HG03558 (cell line): ENCODE results near the gene ZNF253.
"Not testable (repeated sequence)": the region's sequence is repeated elsewhere in the genome, so short reads cannot be mapped to it uniquely, and the experiment has no call there.

Experiments
- ATAC-seq: cut with Tn5 transposase; IDR thresholded peaks from one replicate; pipeline ENCODE4 v1.9.1; 2021; ENCODE audit warnings: moderate number of reproducible peaks; ENCODE audit not compliant: unreplicated experiment; ENCODE audit errors: extremely low read depth

Gene ZNF253

GRCh38 chr19:19892055-19892941 is 26.6 kb downstream of the ZNF253 start:
- ATAC-seq: not testable (repeated sequence)

GRCh38 chr19:19900139-19900728 is 34.6 kb downstream of the ZNF253 start:
- no peak for ATAC-seq

- peak; percentile 80 for ATAC-seq
Observed at GRCh38 chr19:19900729-19901444, 35.2 kb downstream of the ZNF253 start, which contains the start of gene ZNF93. TSS of gene ZNF93 (plus strand) at chr19:19900946. CDS start at chr19:19901089, 143 bp downstream.

- not testable (repeated sequence) for ATAC-seq
Observed at GRCh38 chr19:19907551-19907950, 41.9 kb downstream of the ZNF253 start.

GRCh38 chr19:19909654-19910053 is 44.0 kb downstream of the ZNF253 start:
- ATAC-seq: no peak

GRCh38 chr19:19911150-19911549 is 45.5 kb downstream of the ZNF253 start:
- no peak for ATAC-seq

GRCh38 chr19:19914596-19914995 is 48.9 kb downstream of the ZNF253 start:
- no peak for ATAC-seq

GRCh38 chr19:19930417-19930816 is 64.7 kb downstream of the ZNF253 start:
- not testable (repeated sequence) for ATAC-seq

- ATAC-seq: not testable (repeated sequence)
Observed at GRCh38 chr19:19933432-19934314, 68.0 kb downstream of the ZNF253 start.

GRCh38 chr19:19937403-19937802 is 71.7 kb downstream of the ZNF253 start:
- ATAC-seq: no peak

- no peak for ATAC-seq
Observed at GRCh38 chr19:19938449-19938848, 72.8 kb downstream of the ZNF253 start.

- ATAC-seq: no peak
Observed at GRCh38 chr19:19943848-19944582, 78.3 kb downstream of the ZNF253 start.
